ENCODE measurements around the gene SIAH2.
"Not testable (repeated sequence)": the region's sequence is repeated elsewhere in the genome, so short reads cannot be mapped to it uniquely, and the experiment has no call there.

Gene SIAH2

DNA sequence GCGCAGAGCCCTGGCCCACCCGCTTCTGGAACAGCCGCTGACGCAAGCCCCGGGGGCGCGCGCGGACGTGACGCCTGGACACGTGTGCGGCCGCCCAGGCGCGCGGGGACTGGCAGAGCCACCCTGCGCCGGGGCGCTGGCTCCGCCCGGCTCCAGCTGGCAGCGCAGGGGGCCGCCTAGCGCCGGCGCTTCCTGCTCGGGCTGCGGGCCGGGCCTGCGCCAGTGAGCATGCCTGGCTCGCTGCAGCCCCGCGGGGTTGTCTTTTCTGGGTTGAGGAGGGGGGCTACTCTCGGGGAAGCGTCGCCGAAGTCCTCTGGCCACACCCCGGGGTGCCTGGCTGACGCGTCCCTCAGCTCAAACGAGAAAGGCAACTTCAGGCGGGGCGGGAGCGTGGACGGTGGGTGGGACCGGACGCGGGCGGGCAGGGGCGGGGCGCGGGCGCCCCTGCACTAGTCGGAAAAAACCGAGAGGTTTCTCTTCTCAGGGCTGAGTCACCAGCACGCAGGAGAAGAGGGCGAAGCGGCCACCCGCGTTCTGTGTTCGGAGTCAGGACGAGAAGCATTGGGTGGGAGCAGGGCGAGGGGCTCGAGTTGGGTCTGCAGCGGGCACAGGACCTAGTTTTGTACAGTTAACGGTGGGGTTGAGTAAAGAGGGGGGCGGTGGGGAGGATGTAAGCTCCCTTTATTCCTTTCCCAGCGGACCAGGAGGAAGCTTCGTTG is at the start of gene SIAH2:
Gene SIAH2, minus strand, starts transcription at position 48 of the 719 bp plus-strand sequence. CDS start 320 bp downstream, outside the sequence.
- DNase-seq (ENCODE audit: low read depth) = peak; percentile 81

- DNase-seq (ENCODE audit: low read depth) = no peak
Observed at GRCh38 chr3:150811984-150812383, 49.0 kb upstream of the SIAH2 start.

DNA sequence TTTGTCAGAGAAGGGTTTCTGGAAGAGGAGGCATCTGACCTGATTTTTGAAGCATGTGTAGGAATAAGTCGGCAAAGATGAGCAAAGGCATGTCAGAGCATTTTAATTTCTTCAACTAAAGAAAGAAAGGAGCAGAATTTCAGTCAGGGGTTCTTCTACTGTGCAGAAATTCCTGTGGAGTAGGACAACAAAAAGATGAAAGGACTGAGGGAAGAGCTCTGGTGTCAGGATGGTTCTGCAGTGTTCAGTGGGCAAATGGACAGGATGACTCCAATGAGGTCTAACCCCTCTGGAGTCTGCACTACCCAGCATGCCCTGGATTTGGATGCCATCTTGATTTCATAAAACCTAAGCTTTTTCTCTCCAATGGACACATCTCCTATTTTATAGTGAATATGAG is 47.7 kb upstream of the SIAH2 start:
- no peak for DNase-seq (ENCODE audit: low read depth)

- DNase-seq (ENCODE audit: low read depth) = no peak
Observed at GRCh38 chr3:150806185-150806835, 43.3 kb upstream of the SIAH2 start.

DNA sequence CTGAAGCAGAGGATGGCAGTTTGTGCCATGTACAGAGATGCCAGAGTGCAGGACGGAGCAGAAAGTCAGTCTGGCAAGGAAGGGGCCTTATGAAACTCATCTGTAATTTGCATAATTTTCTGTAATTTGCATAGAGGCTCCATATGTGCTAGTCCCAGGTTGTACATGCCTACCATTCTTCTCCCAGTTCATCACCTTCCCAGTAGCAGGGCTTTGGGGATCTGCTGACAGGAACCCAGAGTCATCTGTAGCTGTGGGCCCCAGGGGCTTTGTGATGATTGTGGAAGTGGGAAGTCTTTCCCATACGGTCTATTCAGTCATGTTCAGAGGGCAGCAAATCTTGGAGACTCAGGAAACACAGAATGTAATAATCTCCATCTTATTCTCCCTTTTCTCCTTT is 42.4 kb upstream of the SIAH2 start:
- no peak for DNase-seq (ENCODE audit: low read depth)

- DNase-seq (ENCODE audit: low read depth) = no peak
Observed at GRCh38 chr3:150803440-150803985, 40.5 kb upstream of the SIAH2 start.

- DNase-seq (ENCODE audit: low read depth) = no peak
Observed at GRCh38 chr3:150800722-150801121, 37.8 kb upstream of the SIAH2 start.

DNA sequence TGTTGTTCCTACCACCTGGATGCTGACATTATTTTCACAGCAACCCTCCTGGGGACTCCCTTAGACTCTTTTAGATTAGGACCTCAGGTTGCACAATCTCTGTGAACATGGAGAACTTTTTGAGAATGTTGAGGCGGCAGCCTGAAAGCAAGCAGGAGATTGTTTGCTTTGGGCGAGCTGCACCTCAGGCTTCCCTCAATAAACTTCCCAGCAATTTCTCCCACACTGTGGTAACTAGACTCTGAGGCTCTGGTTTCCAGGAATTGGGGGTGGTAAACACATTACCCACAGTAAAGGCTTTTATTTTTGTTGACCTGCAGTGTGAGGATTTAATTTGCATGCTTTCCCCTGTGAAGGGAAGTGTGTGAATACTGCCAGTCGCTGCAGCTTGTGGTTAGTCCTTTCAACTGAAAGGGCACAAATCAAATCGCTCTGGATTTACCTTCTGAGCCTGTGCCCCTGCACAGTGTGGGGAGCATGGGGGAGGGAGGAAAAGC is 35.2 kb upstream of the SIAH2 start:
- DNase-seq (ENCODE audit: low read depth) = no peak

- DNase-seq (ENCODE audit: low read depth) = no peak
Observed at GRCh38 chr3:150797155-150797554, 34.2 kb upstream of the SIAH2 start.

- DNase-seq (ENCODE audit: low read depth) = not testable (repeated sequence)
Observed at GRCh38 chr3:150796527-150796926, 33.6 kb upstream of the SIAH2 start.

- DNase-seq (ENCODE audit: low read depth) = no peak
Observed at GRCh38 chr3:150793641-150794040, 30.7 kb upstream of the SIAH2 start.

DNA sequence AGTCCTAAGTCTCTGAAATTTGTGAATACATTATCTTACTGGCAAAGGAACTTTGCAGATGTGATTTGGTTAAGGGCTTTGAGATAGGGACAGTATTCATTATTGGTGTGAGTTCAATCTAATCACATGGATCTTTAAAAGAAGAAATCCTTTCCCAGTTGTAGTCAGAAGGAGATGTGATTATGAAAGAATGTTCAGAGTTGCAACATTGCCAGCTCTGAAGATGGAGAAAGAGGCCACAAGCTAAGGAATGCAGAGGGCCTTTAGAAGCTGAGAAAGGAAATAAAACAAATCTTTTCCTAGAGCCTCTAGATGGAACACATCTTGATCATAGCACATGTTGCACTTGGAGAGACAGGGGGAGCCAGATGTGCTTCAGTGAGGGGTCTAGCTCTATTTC is 27.7 kb upstream of the SIAH2 start:
- DNase-seq (ENCODE audit: low read depth) = no peak

- no peak for DNase-seq (ENCODE audit: low read depth)
Observed at GRCh38 chr3:150789451-150789850, 26.5 kb upstream of the SIAH2 start.

- peak; percentile 70 for DNase-seq (ENCODE audit: low read depth)
Observed at GRCh38 chr3:150787741-150788370, 24.9 kb upstream of the SIAH2 start.

DNA sequence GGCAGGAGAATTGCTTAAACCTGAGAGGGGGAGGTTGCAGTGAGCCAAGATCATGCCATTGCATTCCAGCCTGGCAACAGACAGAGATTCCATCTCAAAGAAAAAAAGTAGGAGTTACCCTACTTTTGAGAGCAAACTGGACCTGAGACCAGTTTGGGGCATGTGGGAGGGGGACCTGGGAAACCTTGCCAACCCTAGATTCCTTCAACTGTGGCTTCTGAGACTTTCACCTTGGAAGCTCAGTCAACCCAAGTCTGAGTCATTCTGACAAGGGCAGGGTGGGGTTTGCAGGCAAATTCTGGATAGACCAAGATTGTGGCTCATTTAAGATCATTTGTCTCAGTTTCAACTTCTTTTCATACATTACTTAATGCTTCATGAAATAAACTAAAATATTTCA is 23.8 kb upstream of the SIAH2 start:
- DNase-seq (ENCODE audit: low read depth) = no peak

DNA sequence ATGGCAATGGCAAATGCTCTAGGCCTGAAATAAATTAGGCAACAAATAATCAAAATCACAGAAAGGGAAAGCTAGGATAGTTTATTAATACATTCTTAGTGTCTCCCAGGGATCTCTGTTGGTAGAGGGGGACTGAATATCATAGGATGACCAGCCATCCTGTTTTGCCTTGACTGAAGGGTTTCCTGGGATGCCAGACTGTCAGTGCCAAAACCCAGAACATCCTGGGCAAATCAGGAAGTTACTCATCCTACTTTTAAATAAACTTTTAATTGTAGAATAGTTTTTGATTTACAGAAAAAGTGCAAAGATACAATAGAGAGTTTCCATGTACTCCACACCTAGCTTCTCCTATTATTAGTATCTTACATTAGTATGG is 21.8 kb upstream of the SIAH2 start:
- no peak for DNase-seq (ENCODE audit: low read depth)

DNA sequence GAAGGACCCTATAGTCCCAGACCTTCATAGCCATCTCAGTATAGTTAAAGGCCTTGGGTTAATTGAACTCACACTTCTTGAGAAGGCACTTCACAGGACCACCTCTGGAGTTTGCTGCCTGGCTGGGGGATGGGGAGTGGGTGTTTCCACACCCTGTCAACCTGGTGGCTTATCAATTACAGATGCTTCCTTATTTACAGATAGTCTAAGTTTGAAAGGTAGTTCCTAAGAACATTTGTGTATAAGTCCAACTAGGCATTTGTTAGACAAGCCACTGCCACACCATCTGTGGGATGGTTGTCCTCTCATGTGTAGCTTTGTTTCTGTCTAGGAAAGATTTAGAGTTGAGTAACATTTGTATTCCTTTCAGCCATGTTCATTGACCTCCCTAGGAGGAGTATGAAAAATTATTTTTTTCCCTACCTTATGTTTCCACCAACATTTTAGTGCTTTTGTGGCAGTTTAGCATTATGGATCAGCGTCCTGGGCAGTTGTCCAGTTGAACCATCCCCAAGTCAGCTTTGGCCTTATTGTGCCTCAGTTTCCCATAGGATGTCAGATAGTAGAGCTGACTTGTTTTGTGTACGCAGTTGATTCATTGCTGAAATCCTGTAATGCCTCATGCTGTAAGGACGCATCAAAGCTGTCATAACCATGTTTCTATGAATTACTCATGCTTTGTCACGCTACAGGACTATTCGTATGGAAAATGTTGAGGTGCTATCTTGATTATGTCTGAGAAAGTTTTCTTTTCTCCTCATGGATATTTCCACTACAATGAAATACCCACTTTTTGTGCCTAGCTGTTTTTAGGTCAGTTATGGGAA is 21.2 kb upstream of the SIAH2 start:
- DNase-seq (ENCODE audit: low read depth) = no peak

DNA sequence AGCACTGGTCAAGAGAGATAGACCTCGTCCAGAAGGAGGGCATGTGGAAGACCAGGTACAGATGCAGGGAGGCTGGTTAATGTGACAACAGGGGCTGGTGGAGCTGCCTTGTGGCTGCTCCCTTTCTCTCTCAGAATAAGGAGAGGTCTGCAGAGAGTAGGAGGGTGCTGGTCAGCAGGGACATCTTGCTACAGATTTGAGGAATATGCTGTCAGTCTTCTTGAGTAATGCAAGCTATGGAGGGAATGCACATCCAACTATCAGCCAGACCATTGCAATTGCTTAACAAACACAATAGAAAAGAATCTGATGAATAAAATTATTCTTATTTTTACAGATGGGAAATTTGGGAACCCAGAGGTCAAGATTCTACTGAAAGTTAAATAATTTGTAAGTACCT is 20.3 kb upstream of the SIAH2 start:
- no peak for DNase-seq (ENCODE audit: low read depth)

DNA sequence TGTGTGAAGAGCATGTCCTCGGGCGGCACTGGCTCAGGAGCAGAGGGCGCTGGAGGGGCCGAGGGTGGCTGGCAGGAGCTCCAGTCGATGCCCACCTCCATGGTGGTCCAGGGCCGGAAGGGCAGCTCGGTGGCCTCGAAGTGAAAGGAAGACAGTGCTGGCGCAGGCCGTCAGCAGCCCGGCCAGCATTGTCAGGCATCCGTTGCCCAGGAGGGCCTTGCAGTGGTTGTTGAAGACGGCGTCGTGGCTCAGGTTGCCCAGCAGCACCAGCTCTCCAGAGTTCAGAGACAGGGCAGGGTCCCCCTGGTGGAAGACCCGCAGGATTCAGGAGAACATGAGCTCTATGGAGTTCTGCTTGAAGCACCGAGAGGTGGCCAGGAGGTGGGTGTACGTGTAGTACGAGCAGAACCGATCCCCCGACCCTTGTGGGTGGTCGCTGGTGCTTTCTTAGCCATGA is 16.5 kb upstream of the SIAH2 start:
- no peak for DNase-seq (ENCODE audit: low read depth)

DNA sequence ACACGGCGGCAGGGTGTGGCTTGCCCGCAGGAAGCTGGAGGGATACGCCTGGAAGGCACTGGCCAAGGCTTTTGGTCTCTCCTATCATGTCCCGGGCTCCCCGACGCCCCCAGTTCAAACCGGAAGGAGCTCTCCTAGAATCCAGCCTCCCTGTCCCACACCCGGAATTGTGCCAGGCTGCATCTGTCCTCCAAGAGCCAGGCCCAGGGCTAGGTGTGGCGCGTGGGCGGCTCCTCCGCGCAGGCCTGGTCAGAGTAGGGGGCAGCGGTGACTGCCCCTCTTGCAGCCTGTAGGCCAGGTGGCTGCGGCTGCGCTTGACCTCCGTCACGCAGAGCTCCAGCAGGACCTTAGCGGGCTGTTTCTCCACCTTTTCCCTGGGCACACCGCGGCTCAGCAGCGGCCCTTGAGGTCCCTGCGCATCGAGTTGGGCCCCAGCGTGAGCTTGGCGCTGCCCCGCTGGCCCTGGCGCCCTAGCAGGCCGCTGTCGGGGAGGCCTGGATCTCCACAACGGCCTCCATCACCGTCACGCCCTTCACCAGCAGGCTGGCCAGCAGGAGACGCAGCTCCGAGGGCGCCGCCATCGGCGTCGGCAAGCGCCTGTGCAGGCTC is 15.9 kb upstream of the SIAH2 start:
- DNase-seq (ENCODE audit: low read depth) = no peak

DNA sequence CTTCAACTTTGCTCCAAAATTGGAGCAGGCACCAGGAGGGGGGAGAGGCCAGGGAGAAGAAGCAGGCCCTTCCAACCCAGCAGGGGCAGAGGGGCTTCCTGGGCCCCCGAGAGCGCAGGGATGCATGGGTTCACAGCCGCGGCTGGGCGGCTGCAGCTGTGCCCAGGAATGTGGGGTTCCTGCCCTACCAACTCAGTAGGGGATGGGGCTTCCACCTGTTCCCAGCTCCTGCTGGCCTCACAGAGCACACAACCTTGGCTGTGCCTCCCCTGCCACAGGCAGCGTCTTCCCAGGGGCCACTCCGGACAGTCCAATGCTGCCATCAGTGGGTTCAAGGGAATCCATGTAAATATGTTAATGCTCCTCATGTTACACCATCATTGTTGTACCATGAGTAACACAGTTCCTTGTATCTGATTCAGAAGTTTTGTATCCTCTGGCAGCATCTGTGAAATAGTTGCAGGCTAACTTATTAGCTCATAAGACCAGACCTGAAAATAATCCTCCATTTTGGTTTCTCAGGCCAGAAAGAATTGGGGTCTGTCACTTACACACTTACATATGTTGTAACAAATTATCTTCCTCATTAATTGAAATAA is 12.1 kb upstream of the SIAH2 start:
- DNase-seq (ENCODE audit: low read depth) = no peak
